Left colon (tissue), 2 donors: ENCODE results near the gene OSBPL10. TPM values are rescaled to one million over a fixed set of nuclear protein-coding genes. Genes with fewer than 3 reads are reported as not detected.

Experiments used
- ATAC-seq: fragments of 200-7000 bp; cut with Tn5 transposase; one replicate; pipeline ENCODE4 v1.9.1; 2020; ENCODE audit warnings: mild to moderate bottlenecking, moderate library complexity
- DNase-seq, 2 donors: peaks; one replicate each; pipeline ENCODE4 v3.0.0-alpha.2; 2020
- intact Hi-C, 2 donors: fragments of 100-400 bp; cut with DNase I in 1 of 2; cut with micrococcal nuclease in 1 of 2; formaldehyde crosslinking; loops; one replicate each; pipeline versions ENCODE4 v1.11.2 to v1.14.0; 2022; cut with DNase I, micrococcal nuclease
- total RNA-seq, 2 donors: library from RNA; stranded (reverse); fragmentation: NEBNext Ultra II Directional; extraction: Animal tissue kit (Norgen Biotek cat#: 25700); gene quantifications; one replicate each; pipeline ENCODE4 v1.2.1, GENCODE V29; 2021
- donor health status: DM: no; HTN: no; CAD: no.
- donor health status: DM: yes; HTN: yes; CAD: no.

OSBPL10 gene
- total RNA-seq, 2 donors from 2014 or later = 16.2 to 19.6 TPM

GRCh38 chr3:31635545-31635944 lies 345.5 kb downstream of the OSBPL10 start:
- intact Hi-C loops = no loop called here
- ATAC-seq = no peak

GRCh38 chr3:31634476-31634875 lies 346.6 kb downstream of the OSBPL10 start:
- no peak for ATAC-seq
- intact Hi-C loops = no loop called here
- DNase-seq = no peak

More at GRCh38 chr3:31635545-31635944, 345.5 kb downstream of the OSBPL10 start:
- DNase-seq = no peak

GRCh38 chr3:31629054-31629453 lies 352.0 kb downstream of the OSBPL10 start:
- ATAC-seq = no peak
- intact Hi-C loops = no loop called here

GRCh38 chr3:31625358-31625757 lies 355.7 kb downstream of the OSBPL10 start:
- DNase-seq (no peak), ATAC-seq (no peak)
- intact Hi-C loops = no loop called here

More at GRCh38 chr3:31629054-31629453, 352.0 kb downstream of the OSBPL10 start:
- DNase-seq = no peak

GRCh38 chr3:31624083-31624709 lies 356.9 kb downstream of the OSBPL10 start:
- ATAC-seq (no peak), DNase-seq (no peak)
- intact Hi-C loops = no loop called here

GRCh38 chr3:31622636-31623288 lies 358.3 kb downstream of the OSBPL10 start:
- no peak for DNase-seq
- intact Hi-C loops = no loop called here
- ATAC-seq = no peak

- intact Hi-C loops = no loop called here
- ATAC-seq = no peak
These were observed 359.7 kb downstream of the OSBPL10 start for GRCh38 chr3:31621314-31621713.

GRCh38 chr3:31620656-31621055 lies 360.4 kb downstream of the OSBPL10 start:
- intact Hi-C loops = no loop called here
- no peak for DNase-seq
- no peak for ATAC-seq

More at GRCh38 chr3:31621314-31621713, 359.7 kb downstream of the OSBPL10 start:
- DNase-seq = no peak

GRCh38 chr3:31616711-31617110 lies 364.4 kb downstream of the OSBPL10 start:
- intact Hi-C loops = no loop called here
- ATAC-seq (no peak), DNase-seq (no peak)

- ATAC-seq = no peak
- DNase-seq = no peak
- intact Hi-C loops = no loop called here
These were observed 365.8 kb downstream of the OSBPL10 start for GRCh38 chr3:31615071-31615875.

GRCh38 chr3:31614162-31614921 lies 366.7 kb downstream of the OSBPL10 start:
- DNase-seq (no peak), ATAC-seq (no peak)
- intact Hi-C loops = no loop called here

- intact Hi-C loops = no loop called here
- ATAC-seq = no peak
- no peak for DNase-seq
These were observed 367.4 kb downstream of the OSBPL10 start for GRCh38 chr3:31613654-31614053.

GRCh38 chr3:31613177-31613576 lies 367.9 kb downstream of the OSBPL10 start:
- intact Hi-C loops = no loop called here
- DNase-seq (no peak), ATAC-seq (peak; percentile 69)

Other genes with a start within 250 kb of the OSBPL10 start
- gene ZNF860, start 488 bp upstream of the OSBPL10 start, total RNA-seq = under 1 TPM; 0.79 to 0.81 TPM
- 10 to 100 TPM; 91.1 to 93.1 TPM for gene GPD1L, start 125.4 kb upstream of the OSBPL10 start, total RNA-seq